ENCODE data around the gene UGT1A3.

DNA sequence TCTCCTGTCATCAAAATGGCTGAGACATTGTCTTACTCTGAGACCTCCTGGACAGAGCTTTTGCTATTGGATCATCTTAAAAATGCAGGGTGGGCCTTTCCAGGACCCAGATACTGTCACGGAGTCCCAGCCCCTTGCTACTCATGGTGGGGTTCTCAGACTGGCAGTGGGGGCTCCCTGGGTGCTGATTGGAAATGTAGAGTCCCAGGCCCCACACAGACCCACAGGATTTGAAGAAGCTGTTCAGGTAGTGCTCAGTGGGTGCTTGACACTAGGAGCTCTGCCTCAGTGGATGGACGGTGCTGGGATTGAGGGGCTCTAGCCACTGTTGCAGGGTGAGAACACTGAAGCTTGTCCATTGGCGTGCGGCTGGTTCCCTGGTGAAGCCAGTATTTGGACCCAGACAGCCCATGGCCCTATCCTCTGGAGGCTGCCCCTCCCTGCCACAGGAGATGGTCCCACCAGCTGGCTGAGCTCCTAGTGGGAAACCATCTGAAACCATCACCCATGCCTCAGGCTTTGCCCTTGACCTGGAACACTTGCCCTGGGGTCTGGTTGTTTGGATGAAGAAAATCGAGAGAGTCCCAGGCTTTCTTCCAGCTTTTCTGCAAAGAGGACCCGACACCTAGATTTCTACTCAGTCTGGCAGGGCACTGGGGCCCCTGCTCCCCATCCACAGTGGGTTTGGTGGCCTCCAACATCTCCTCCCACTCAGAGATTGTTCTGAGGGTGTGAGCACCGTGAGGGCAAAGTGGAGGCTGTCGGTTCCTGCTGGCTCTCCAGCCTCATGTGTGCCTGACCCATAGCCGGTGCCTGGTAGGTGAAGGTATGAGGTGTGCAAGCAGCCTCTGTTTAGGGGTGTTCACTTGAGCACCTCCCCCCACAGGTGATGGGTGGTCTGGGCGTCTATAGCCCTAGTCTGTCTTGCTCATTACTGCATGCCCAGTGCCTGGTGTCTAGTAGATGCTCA is 79.4 kb downstream of the UGT1A3 start:
- TF ChIP-seq TAF1 (conservative IDR thresholded peaks at IDR 0.05), result no peak
- no peak for TF ChIP-seq SP1 (IDR thresholded peaks at IDR 0.05)
- TF ChIP-seq, protein P1, sequence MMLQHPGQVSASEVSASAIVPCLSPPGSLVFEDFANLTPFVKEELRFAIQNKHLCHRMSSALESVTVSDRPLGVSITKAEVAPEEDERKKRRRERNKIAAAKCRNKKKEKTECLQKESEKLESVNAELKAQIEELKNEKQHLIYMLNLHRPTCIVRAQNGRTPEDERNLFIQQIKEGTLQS (IDR thresholded peaks at IDR 0.05), result no peak

Measured in liver (tissue), 1 donor.